ENCODE measurements around the gene KRT17.
"Not testable (repeated sequence)": the region's sequence is repeated elsewhere in the genome, so short reads cannot be mapped to it uniquely, and the experiment has no call there.

KRT17 gene

GRCh38 chr17:41620583-41621434 is 3.6 kb downstream of the KRT17 start:
- no peak overlapping the region for H3K27ac Mint-ChIP-seq
- peaks cover 46% of the 10 kb centered on the region for H3K4me1 Mint-ChIP-seq
- no peak for DNase-seq

GRCh38 chr17:41619927-41620582 is 4.3 kb downstream of the KRT17 start:
- not testable (repeated sequence) for H3K9me3 Mint-ChIP-seq; H3K27me3 Mint-ChIP-seq (ENCODE audit: low read depth, poor library complexity); DNase-seq; H3K36me3 Mint-ChIP-seq (ENCODE audit: low read depth); H3K4me3 Mint-ChIP-seq
- H3K27ac Mint-ChIP-seq = peak overlapping the region; percentile 34
- peaks cover 51% of the 10 kb centered on the region for H3K4me1 Mint-ChIP-seq

More at GRCh38 chr17:41620583-41621434, 3.6 kb downstream of the KRT17 start:
- no peak for TF ChIP-seq CTCF (IDR thresholded peaks at IDR 0.05)
- Mint-ChIP-seq H3K27me3 (ENCODE audit: low read depth, poor library complexity) (peaks cover 8% of the 10 kb centered on the region), H3K9me3 (no peaks in the 10 kb centered on the region), H3K4me3 (no peak overlapping the region), H3K36me3 (ENCODE audit: low read depth) (no peaks in the 10 kb centered on the region)

GRCh38 chr17:41619036-41619926 is 5.1 kb downstream of the KRT17 start:
- H3K27ac Mint-ChIP-seq = no peak overlapping the region
- TF ChIP-seq CTCF (IDR thresholded peaks at IDR 0.05) = no peak
- H3K36me3 Mint-ChIP-seq (ENCODE audit: low read depth) = no peaks in the 10 kb centered on the region
- H3K4me1 Mint-ChIP-seq = peaks cover 55% of the 10 kb centered on the region
- no peak for DNase-seq
- no peaks in the 10 kb centered on the region for H3K9me3 Mint-ChIP-seq
- no peak overlapping the region for H3K4me3 Mint-ChIP-seq
- H3K27me3 Mint-ChIP-seq (ENCODE audit: low read depth, poor library complexity) = peaks cover 8% of the 10 kb centered on the region

- Mint-ChIP-seq H3K4me3 (no peak overlapping the region), H3K27me3 (ENCODE audit: low read depth, poor library complexity) (peaks cover 11% of the 10 kb centered on the region), H3K9me3 (no peaks in the 10 kb centered on the region), H3K36me3 (ENCODE audit: low read depth) (no peaks in the 10 kb centered on the region), H3K4me1 (peaks cover 55% of the 10 kb centered on the region), H3K27ac (no peak overlapping the region)
- TF ChIP-seq CTCF (IDR thresholded peaks at IDR 0.05) = no peak
- no peak for DNase-seq
Observed at GRCh38 chr17:41618341-41619035, 5.9 kb downstream of the KRT17 start.

GRCh38 chr17:41617698-41618097 is 6.7 kb downstream of the KRT17 start:
- no peak for TF ChIP-seq CTCF (IDR thresholded peaks at IDR 0.05)
- no peaks in the 10 kb centered on the region for H3K9me3 Mint-ChIP-seq
- no peak for DNase-seq
- peaks cover 55% of the 10 kb centered on the region for H3K4me1 Mint-ChIP-seq
- no peak overlapping the region for H3K4me3 Mint-ChIP-seq
- H3K36me3 Mint-ChIP-seq (ENCODE audit: low read depth) = no peaks in the 10 kb centered on the region
- peaks cover 11% of the 10 kb centered on the region for H3K27me3 Mint-ChIP-seq (ENCODE audit: low read depth, poor library complexity)
- H3K27ac Mint-ChIP-seq = no peak overlapping the region
